ENCODE data around the gene ZNF35. TPM values are rescaled to one million over a fixed set of nuclear protein-coding genes. Genes with fewer than 3 reads are reported as not detected.

ZNF35 gene
- total RNA-seq = 5.0 TPM
- 4.5 TPM for polyA plus RNA-seq
- long read RNA-seq, donor 1 = 0 reads
- long read RNA-seq, donor 2, partial matches to known transcripts = 0 of 1 reads
- long read RNA-seq, donor 2, other reads (novel, unspliced or antisense) = 0 of 1 reads
- long read RNA-seq, donor 3, partial matches to known transcripts = 0 of 1 reads
- long read RNA-seq, donor 3, other reads (novel, unspliced or antisense) = 0 of 1 reads
- long read RNA-seq, donor 4 = 0 reads
- long read RNA-seq, donor 5 = 0 reads
- long read RNA-seq, donor 6, partial matches to known transcripts = 0 of 1 reads
- long read RNA-seq, donor 6, other reads (novel, unspliced or antisense) = 0 of 1 reads
- long read RNA-seq, donor 7, partial matches to known transcripts = 0 of 1 reads
- long read RNA-seq, donor 7, other reads (novel, unspliced or antisense) = 0 of 1 reads
- long read RNA-seq, donor 8 = 0 reads
- long read RNA-seq, donor 9 = 0 reads
- long read RNA-seq, donor 10 = 0 reads

DNA sequence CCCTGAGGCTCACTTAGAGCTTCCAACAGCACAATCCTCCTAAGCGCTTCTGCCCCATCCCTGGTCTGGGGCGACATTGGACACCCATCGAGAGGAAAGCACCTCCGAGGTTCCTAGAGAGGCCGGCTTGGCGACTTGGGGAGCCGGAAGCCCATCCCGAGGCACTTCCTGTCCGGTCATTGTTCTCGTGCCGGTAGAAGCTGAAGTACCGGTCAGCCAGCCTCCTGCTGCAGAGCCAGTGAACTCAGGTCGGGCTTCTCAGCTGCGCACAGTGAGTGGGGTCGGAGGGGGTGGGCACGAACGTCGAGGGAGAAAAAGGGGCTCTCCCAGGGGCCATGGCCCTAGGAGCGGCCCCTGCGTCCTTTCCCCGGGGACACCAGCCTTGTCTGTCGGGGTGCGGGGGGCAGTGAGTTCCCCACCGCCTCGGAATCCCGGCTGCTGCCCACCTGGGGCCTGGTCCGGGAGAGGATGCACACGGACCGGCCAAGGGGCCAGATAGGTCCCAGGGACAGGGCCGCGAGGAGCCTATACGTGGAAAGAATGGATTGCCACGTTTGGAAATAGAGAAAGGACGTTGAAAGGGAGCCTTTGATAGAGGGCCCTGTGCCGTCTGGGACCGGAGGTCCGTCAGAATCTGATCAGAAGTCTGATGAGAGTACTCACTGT lies at the start of gene ZNF35:
ZNF35 (plus strand) TSS at position 169 of the 666 bp plus-strand sequence. CDS start 2,336 bp downstream, outside the sequence.
- H3K27me3 ChIP-seq (ENCODE audit: control insufficient read depth in 2 of 2, insufficient read depth in 1 of 2, low read length in 1 of 2) = peaks cover 0 to 3% of the 10 kb centered on the region in 2 donors
- WGBS = 2% methylated on average over 37 of the region's 37 CpGs
- peak within 1 kb of the TSS; percentile 58 to 67 for H3K4me3 ChIP-seq (ENCODE audit: low read length in 2 of 2)
- peak in 5 of 9 donors; percentile 10 to 58 (median 25) for DNase-seq (ENCODE audit: low read depth in 6 of 9, low spot score in 9 of 9)
- H3K36me3 ChIP-seq (ENCODE audit: control insufficient read depth in 2 of 2, insufficient read depth in 2 of 2, low read length in 1 of 2) = peaks cover 4 to 12% of the 10 kb centered on the region in 2 donors
- peaks cover 0 to 6% of the 10 kb centered on the region in 2 donors for H3K9me3 ChIP-seq (ENCODE audit: control insufficient read depth in 2 of 2, insufficient read depth in 1 of 2, low read length in 1 of 2)
- H3K27ac ChIP-seq (ENCODE audit: low read depth in 1 of 2, low read length in 1 of 2) = no peak within 1 kb of the TSS
- H3K4me1 ChIP-seq (ENCODE audit: control insufficient read depth in 2 of 2, insufficient read depth in 2 of 2, low read length in 2 of 2) = peaks cover 0 to 2% of the 10 kb centered on the region in 2 donors

DNA sequence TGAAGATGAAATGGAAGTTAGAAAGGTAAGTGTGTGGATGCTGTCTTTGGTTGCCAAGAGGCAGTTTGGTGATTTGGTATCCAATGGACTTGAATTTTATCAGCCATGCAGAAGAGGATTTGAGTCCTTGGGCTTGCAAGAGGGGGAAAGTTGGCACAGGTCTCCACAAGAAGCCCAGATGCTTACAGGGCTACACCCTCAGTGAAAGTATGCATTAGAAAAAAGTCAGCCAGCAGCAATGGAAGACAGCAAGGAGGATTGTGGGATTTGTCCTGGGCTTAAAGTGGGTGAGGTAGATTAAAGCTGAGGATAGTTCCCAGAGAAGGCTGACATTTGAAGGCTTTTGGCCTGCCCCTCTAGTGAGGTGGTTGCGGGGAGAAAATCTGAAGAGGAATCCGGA lies 46.8 kb upstream of the ZNF35 start:
- no peaks in the 10 kb centered on the region for H3K36me3 ChIP-seq (ENCODE audit: control insufficient read depth in 2 of 2, insufficient read depth in 2 of 2, low read length in 1 of 2)
- no peak for DNase-seq (ENCODE audit: low read depth in 6 of 9, low spot score in 9 of 9)
- H3K27me3 ChIP-seq (ENCODE audit: control insufficient read depth in 2 of 2, insufficient read depth in 1 of 2, low read length in 1 of 2) = no peaks in the 10 kb centered on the region
- 98% methylated on average over 2 of the region's 2 CpGs for WGBS
- no peaks in the 10 kb centered on the region for H3K9me3 ChIP-seq (ENCODE audit: control insufficient read depth in 2 of 2, insufficient read depth in 1 of 2, low read length in 1 of 2)
- H3K4me1 ChIP-seq (ENCODE audit: control insufficient read depth in 2 of 2, insufficient read depth in 2 of 2, low read length in 2 of 2) = no peaks in the 10 kb centered on the region
- H3K27ac ChIP-seq (ENCODE audit: low read depth in 1 of 2, low read length in 1 of 2) = no peak overlapping the region
- H3K4me3 ChIP-seq (ENCODE audit: low read length in 2 of 2) = no peak overlapping the region

DNA sequence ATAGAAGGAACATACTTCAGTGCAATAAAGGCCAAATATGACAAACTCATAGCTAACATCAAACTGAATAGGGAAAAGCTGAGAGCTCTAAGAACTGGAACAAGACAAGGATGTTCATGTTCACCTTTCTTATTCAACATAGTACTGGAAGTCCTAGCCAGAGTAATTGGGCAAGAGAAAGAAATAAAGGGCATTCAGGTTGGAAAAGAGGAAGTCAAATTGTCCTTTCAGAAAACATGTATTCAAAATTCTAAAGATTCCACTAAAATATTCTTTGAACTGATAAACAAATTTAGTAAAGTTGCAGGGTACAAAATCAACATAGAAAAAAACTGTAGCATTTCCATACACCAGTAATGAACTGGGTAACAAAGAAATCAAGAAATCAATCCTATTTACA lies 35.9 kb upstream of the ZNF35 start:
- no peak for DNase-seq (ENCODE audit: low read depth in 6 of 9, low spot score in 9 of 9)
- H3K36me3 ChIP-seq (ENCODE audit: control insufficient read depth in 2 of 2, insufficient read depth in 2 of 2, low read length in 1 of 2) = no peaks in the 10 kb centered on the region
- H3K27ac ChIP-seq (ENCODE audit: low read depth in 1 of 2, low read length in 1 of 2) = no peak overlapping the region
- no peaks in the 10 kb centered on the region for H3K9me3 ChIP-seq (ENCODE audit: control insufficient read depth in 2 of 2, insufficient read depth in 1 of 2, low read length in 1 of 2)
- H3K27me3 ChIP-seq (ENCODE audit: control insufficient read depth in 2 of 2, insufficient read depth in 1 of 2, low read length in 1 of 2) = no peaks in the 10 kb centered on the region
- H3K4me1 ChIP-seq (ENCODE audit: control insufficient read depth in 2 of 2, insufficient read depth in 2 of 2, low read length in 2 of 2) = no peaks in the 10 kb centered on the region
- H3K4me3 ChIP-seq (ENCODE audit: low read length in 2 of 2) = no peak overlapping the region

DNA sequence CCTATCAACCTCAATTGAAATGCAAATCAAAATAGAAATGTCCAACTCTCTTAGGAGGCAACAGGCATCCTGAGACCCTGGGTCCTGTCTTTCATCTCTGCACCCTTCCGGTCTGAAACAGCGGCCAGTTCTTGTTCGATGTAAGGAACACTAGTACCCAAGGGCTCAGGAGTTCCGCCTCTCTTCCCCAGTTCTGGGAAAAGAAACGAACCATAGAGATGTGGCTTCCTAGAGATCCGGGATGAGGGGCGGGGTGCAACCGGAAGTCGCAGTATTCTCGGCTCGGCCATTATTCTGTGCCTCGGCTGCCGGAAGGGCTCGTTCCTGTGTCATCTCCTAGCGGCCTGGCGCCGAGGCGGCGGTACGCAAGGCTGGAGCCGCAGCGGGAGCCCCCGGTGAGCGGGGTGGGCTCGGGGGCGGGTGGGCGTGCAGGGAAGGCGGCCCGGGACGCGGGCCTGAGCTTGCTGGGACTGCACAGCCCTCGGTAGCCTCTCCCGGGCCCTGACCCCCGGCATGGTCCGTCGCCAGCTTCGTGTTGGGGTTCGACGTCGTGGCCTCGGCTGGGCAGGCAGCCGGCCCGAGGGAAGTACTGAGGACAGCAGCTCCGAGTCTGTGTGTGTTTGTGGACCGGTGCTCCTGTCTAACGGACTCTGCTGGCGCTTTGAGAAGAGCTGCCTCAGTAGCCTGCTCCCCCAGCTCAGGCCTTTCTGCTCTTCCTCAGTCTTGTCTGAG lies 23.6 kb upstream of the ZNF35 start, which contains the start of gene ZNF197:
ZNF197 (plus strand) TSS at position 288 of the 732 bp plus-strand sequence. CDS start 4,119 bp downstream, outside the sequence.
- no peaks in the 10 kb centered on the region for H3K27me3 ChIP-seq (ENCODE audit: control insufficient read depth in 2 of 2, insufficient read depth in 1 of 2, low read length in 1 of 2)
- peak within 1 kb of the TSS; percentile 79 to 85 for H3K27ac ChIP-seq (ENCODE audit: low read depth in 1 of 2, low read length in 1 of 2)
- under 1% methylated on average over 47 of the region's 47 CpGs for WGBS
- peaks cover 3 to 7% of the 10 kb centered on the region in 2 donors for H3K4me1 ChIP-seq (ENCODE audit: control insufficient read depth in 2 of 2, insufficient read depth in 2 of 2, low read length in 2 of 2)
- H3K4me3 ChIP-seq (ENCODE audit: low read length in 2 of 2) = peak within 1 kb of the TSS; percentile 92 to 96
- H3K36me3 ChIP-seq (ENCODE audit: control insufficient read depth in 2 of 2, insufficient read depth in 2 of 2, low read length in 1 of 2) = peaks cover 4 to 5% of the 10 kb centered on the region in 2 donors
- DNase-seq (ENCODE audit: low read depth in 6 of 9, low spot score in 9 of 9) = peak; percentile 34 to 80 (median 53)
- no peaks in the 10 kb centered on the region for H3K9me3 ChIP-seq (ENCODE audit: control insufficient read depth in 2 of 2, insufficient read depth in 1 of 2, low read length in 1 of 2)

DNA sequence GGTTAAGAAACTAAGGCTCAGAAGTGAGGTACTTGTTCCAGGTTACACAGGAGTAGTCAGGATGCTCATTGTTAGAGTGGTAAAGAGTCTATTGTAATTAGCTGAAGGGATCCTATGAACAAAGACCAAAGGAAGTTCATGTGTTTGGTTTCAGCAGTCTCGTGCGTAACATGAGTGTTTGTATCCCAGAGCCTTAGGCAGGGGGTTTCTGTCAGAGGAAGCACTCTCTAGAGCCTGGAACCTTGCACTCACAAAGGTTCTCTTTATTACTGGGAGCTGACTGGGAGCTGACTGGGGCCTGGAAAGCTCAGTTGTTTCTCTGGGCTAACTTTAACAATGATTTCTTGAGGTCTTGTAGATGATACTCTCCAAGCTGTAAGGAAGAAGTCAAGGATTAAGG lies 19.8 kb upstream of the ZNF35 start:
- Histone ChIP-seq H3K36me3 (ENCODE audit: control insufficient read depth in 2 of 2, insufficient read depth in 2 of 2, low read length in 1 of 2) (peaks cover 22 to 27% of the 10 kb centered on the region in 2 donors), H3K4me3 (ENCODE audit: low read length in 2 of 2) (no peak overlapping the region), H3K27me3 (ENCODE audit: control insufficient read depth in 2 of 2, insufficient read depth in 1 of 2, low read length in 1 of 2) (no peaks in the 10 kb centered on the region), H3K4me1 (ENCODE audit: control insufficient read depth in 2 of 2, insufficient read depth in 2 of 2, low read length in 2 of 2) (peaks cover 3 to 7% of the 10 kb centered on the region in 2 donors), H3K9me3 (ENCODE audit: control insufficient read depth in 2 of 2, insufficient read depth in 1 of 2, low read length in 1 of 2) (no peaks in the 10 kb centered on the region), H3K27ac (ENCODE audit: low read depth in 1 of 2, low read length in 1 of 2) (no peak overlapping the region)
- WGBS = 98% methylated on average over 2 of the region's 2 CpGs
- no peak for DNase-seq (ENCODE audit: low read depth in 6 of 9, low spot score in 9 of 9)

DNA sequence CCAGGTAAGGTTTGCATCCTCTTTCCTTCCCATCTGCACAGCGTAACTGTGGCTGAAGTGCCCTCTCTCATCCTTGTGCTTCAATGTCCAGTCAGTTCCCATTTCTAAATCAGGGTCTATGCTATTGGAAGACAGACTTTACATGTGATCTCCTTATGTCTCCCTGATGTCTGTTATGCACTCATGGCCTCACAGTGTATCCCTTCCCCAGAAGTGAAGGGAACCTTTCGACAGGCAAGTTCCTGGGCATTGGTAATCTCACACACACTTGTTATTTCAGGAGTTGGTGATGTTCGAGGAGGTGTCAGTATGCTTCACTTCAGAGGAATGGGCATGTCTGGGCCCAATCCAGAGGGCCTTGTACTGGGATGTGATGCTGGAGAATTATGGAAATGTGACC lies 16.3 kb upstream of the ZNF35 start:
- H3K9me3 ChIP-seq (ENCODE audit: control insufficient read depth in 2 of 2, insufficient read depth in 1 of 2, low read length in 1 of 2) = peaks cover 0 to 3% of the 10 kb centered on the region in 2 donors
- no peak overlapping the region for H3K27ac ChIP-seq (ENCODE audit: low read depth in 1 of 2, low read length in 1 of 2)
- H3K4me3 ChIP-seq (ENCODE audit: low read length in 2 of 2) = no peak overlapping the region
- H3K27me3 ChIP-seq (ENCODE audit: control insufficient read depth in 2 of 2, insufficient read depth in 1 of 2, low read length in 1 of 2) = no peaks in the 10 kb centered on the region
- H3K4me1 ChIP-seq (ENCODE audit: control insufficient read depth in 2 of 2, insufficient read depth in 2 of 2, low read length in 2 of 2) = no peaks in the 10 kb centered on the region
- peaks cover 30 to 51% of the 10 kb centered on the region in 2 donors for H3K36me3 ChIP-seq (ENCODE audit: control insufficient read depth in 2 of 2, insufficient read depth in 2 of 2, low read length in 1 of 2)
- 99% methylated on average over 3 of the region's 3 CpGs for WGBS
- DNase-seq (ENCODE audit: low read depth in 6 of 9, low spot score in 9 of 9) = no peak

DNA sequence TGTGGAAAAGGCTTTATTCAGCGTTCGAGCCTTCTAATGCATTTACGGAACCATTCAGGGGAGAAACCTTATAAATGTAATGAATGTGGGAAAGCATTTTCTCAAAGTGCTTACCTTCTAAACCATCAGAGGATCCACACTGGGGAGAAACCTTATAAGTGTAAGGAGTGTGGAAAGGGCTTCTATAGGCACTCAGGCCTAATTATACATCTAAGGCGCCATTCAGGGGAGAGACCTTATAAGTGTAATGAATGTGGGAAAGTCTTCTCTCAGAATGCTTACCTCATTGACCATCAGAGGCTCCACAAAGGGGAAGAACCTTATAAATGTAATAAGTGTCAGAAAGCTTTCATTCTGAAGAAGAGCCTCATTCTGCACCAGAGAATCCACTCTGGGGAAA lies 6.2 kb upstream of the ZNF35 start:
- Histone ChIP-seq H3K27ac (ENCODE audit: low read depth in 1 of 2, low read length in 1 of 2) (no peak overlapping the region), H3K9me3 (ENCODE audit: control insufficient read depth in 2 of 2, insufficient read depth in 1 of 2, low read length in 1 of 2) (peaks cover 10 to 13% of the 10 kb centered on the region in 2 donors), H3K4me1 (ENCODE audit: control insufficient read depth in 2 of 2, insufficient read depth in 2 of 2, low read length in 2 of 2) (no peaks in the 10 kb centered on the region), H3K27me3 (ENCODE audit: control insufficient read depth in 2 of 2, insufficient read depth in 1 of 2, low read length in 1 of 2) (no peaks in the 10 kb centered on the region), H3K4me3 (ENCODE audit: low read length in 2 of 2) (no peak overlapping the region), H3K36me3 (ENCODE audit: control insufficient read depth in 2 of 2, insufficient read depth in 2 of 2, low read length in 1 of 2) (peaks cover 32 to 41% of the 10 kb centered on the region in 2 donors)
- 95% methylated on average over 4 of the region's 4 CpGs for WGBS
- no peak for DNase-seq (ENCODE audit: low read depth in 6 of 9, low spot score in 9 of 9)

DNA sequence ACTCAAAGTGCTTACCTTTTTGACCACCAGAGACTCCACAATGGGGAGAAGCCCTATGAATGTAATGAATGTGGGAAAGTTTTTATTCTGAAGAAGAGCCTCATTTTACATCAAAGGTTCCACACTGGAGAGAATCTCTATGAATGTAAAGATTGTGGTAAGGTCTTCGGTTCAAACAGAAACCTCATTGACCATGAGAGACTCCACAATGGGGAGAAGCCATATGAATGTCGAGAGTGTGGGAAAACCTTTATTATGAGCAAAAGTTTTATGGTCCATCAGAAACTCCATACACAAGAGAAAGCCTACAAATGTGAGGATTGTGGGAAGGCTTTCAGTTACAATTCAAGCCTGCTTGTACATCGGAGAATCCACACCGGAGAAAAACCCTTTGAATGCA lies 5.5 kb upstream of the ZNF35 start:
- over 99% methylated on average over 4 of the region's 4 CpGs for WGBS
- Histone ChIP-seq H3K9me3 (ENCODE audit: control insufficient read depth in 2 of 2, insufficient read depth in 1 of 2, low read length in 1 of 2) (peaks cover 10 to 13% of the 10 kb centered on the region in 2 donors), H3K4me3 (ENCODE audit: low read length in 2 of 2) (no peak overlapping the region), H3K27me3 (ENCODE audit: control insufficient read depth in 2 of 2, insufficient read depth in 1 of 2, low read length in 1 of 2) (no peaks in the 10 kb centered on the region), H3K4me1 (ENCODE audit: control insufficient read depth in 2 of 2, insufficient read depth in 2 of 2, low read length in 2 of 2) (no peaks in the 10 kb centered on the region), H3K36me3 (ENCODE audit: control insufficient read depth in 2 of 2, insufficient read depth in 2 of 2, low read length in 1 of 2) (peaks cover 32 to 41% of the 10 kb centered on the region in 2 donors), H3K27ac (ENCODE audit: low read depth in 1 of 2, low read length in 1 of 2) (no peak overlapping the region)
- no peak for DNase-seq (ENCODE audit: low read depth in 6 of 9, low spot score in 9 of 9)
